Gastroesophageal sphincter (tissue), 3 donors: ENCODE results near the gene ARHGEF7.

Experiments
- EP300 ChIP-seq: sonication (generic); formaldehyde crosslinking; IDR thresholded peaks from one replicate; pipeline ENCODE4 v1.6.1; 2017; ENCODE audit warnings: antibody characterized with exemption, mild to moderate bottlenecking
- POLR2A ChIP-seq, 2 donors: fragments of 450-650 bp; IDR thresholded peaks; one replicate each; pipeline ENCODE4 v1.6.1; 2017; ENCODE audit warnings: antibody characterized with exemption in 2 of 2, mild to moderate bottlenecking in 2 of 2, moderate library complexity in 1 of 2
- POLR2AphosphoS5 ChIP-seq: sonication (generic); formaldehyde crosslinking; IDR thresholded peaks from one replicate; pipeline ENCODE4 v1.6.1; 2017; ENCODE audit warnings: antibody characterized with exemption
- TF ChIP-seq, protein P1 (sequence below), 4 experiments: fragments of 200-600 bp in 2 of 4; fragments of 450-650 bp in 2 of 4; sonication (generic) in 1 of 4; IDR thresholded peaks; one replicate each; pipeline ENCODE4 v1.5.1; 2017 to 2019; ENCODE audit warnings: antibody characterized with exemption in 4 of 4, mild to moderate bottlenecking in 2 of 4, moderate library complexity in 2 of 4

- TF ChIP-seq, protein P1, sequence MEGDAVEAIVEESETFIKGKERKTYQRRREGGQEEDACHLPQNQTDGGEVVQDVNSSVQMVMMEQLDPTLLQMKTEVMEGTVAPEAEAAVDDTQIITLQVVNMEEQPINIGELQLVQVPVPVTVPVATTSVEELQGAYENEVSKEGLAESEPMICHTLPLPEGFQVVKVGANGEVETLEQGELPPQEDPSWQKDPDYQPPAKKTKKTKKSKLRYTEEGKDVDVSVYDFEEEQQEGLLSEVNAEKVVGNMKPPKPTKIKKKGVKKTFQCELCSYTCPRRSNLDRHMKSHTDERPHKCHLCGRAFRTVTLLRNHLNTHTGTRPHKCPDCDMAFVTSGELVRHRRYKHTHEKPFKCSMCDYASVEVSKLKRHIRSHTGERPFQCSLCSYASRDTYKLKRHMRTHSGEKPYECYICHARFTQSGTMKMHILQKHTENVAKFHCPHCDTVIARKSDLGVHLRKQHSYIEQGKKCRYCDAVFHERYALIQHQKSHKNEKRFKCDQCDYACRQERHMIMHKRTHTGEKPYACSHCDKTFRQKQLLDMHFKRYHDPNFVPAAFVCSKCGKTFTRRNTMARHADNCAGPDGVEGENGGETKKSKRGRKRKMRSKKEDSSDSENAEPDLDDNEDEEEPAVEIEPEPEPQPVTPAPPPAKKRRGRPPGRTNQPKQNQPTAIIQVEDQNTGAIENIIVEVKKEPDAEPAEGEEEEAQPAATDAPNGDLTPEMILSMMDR (IDR thresholded peaks at IDR 0.05), result no peak
- TF ChIP-seq POLR2A (IDR thresholded peaks at IDR 0.05), result no peak
- TF ChIP-seq EP300, result no peak
- no peak for TF ChIP-seq POLR2AphosphoS5
Measured at GRCh38 chr13:111179908-111180760, 65.0 kb downstream of the ARHGEF7 start.
